GM21529 (cell line): ENCODE measurements around the gene CSF1R.

ENCODE experiments used
- ATAC-seq: cut with Tn5 transposase; IDR thresholded peaks from one replicate; pipeline ENCODE4 v1.9.1; 2021; ENCODE audit not compliant: unreplicated experiment

CSF1R gene

DNA sequence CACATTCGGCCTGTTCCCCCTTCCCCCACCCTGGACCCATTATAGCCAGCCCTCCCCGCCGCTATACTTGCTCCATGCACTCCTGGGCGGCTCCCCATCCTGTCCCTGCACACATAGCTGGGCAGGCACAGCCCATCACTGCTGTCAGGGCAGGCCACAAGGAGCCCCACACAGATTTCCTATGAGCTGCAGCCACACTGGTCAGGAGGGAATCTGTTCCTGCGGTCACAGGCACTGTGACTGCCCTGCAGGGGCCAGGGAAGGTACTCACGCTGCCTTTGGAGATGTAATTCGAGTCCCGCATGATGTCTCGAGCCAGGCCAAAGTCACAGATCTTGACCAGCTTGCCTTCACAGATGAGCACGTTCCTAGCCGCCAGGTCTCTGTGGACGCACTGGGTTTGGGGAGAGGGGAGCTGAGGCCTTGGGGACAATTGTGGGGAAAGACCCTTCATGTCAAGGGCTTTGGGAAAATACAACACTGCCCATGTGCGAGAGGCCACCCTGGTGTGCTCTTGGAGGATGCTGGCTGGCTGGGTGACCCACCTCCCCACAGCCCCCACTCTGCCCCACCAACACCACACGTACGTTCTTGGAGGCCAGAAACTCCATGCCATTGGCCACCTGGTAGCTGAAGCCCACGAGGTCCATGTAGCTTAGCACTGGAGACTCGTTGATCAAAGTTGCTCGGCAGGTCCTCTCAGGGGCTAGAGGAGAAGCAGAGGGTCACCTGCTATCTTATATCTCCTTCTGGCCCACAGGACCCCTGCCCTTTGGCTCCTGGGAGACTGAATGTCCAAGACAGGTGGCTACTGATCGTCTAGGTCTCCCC lies 34.5 kb upstream of the CSF1R start:
- ATAC-seq: no peak

DNA sequence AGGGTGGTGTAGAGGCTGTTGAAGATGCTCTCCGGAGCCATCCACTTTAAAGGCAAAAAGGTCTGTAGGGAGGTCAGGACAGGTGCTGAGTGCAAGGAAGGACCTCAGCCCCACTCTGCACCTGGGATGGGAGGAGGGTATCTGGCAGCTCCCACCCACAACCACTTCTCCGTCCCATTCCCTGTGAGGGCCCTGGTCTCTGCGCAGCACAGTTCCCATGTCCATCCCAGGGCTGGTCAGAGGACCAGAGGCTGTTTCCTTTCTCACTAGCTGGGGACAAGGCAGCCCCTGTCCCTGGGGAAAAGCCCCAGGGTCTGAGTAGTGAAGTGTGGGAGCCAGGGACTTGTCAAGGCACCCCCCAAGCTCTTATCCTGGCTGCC lies 33.7 kb upstream of the CSF1R start:
- ATAC-seq: no peak

DNA sequence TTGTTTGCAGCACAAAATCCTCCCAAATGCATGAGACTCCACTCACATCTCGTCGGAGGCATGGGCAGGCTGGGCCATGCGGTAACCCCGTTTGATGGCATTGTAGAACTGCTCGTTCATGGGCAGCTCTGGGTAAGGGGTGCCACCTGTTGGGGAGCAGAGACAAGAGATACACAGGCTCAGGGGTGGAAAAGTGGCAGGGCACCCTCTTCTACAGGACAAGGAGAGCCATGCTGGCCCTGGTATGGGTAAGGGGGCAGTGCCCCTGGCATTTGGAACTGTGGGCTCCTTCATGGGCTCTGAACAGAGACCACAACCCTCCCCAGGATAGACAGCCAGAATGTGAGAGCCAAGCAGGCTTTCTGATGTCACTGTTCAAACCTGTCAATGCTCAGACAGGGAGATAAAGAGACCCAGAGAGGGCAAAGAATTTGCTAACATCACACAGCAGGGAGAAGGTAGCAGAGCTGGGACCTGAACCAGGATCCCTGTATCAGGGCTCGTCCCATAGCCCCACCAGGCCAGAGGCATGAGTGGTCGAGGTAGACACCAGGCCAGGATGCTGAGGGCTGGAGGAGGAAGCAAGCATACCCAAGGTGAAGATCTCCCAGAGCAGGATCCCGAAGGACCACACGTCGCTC lies 33.2 kb upstream of the CSF1R start:
- no peak for ATAC-seq

DNA sequence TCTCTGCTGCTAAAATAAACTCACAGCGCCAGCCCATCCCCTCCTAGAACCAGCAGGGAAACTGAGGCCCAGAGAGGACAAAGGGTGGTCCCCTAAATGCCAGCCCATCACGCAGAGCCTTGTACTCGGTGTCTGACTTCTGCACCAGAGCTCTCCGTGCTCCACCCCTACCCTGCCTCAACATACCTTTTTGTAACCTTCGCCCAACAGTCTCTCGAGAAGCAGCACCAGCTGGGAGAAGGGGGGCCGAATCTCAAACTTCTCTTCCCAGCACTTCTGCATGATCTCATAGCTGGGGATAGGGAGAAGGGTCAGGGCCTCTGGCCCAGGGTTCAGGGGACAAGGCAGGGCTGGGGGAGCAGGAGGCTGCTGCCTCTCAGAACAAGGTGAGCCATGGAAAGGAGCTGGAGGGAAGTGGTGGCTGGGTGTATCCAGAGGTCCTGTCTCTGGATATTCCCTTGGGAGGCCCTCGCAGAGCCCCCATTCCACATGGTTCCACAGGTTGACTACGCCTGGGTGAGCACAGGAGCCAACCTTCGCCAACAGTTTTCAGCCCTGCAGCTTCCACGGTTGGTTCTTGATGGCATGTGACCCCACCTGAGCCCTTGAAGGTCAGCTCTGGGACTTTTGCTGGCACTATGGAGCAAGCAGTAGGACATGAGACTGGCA lies 32.3 kb upstream of the CSF1R start:
- ATAC-seq: no peak

DNA sequence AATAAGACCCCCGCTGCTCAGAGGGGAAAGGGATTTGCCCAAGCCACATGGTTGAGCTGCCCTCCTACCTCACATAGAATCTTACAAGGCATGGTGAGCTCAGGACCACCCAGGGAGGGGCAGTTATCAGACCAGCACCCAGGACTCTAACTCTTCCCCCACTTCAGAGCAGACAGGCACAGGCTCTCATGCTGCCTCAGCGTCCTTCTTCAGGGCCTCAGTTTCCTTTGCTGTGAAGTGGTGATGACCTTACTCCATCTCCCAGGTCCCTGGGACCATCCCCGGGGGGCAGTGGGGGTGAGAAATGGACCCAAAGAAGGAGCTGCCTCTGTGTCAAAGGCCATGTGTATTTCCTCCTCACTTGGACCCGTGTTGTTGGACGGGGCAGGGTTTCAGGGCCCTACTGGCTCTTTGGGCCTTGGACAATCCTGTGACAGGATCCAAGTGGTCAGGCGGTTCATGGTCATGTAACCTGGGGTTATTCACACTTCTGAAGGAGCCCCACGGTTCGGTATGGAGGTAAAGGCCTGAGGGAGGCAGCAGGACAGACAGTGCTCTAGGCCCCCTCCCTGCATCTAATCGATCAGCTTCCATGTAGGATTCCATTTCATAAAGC lies 31.7 kb upstream of the CSF1R start:
- no peak for ATAC-seq

DNA sequence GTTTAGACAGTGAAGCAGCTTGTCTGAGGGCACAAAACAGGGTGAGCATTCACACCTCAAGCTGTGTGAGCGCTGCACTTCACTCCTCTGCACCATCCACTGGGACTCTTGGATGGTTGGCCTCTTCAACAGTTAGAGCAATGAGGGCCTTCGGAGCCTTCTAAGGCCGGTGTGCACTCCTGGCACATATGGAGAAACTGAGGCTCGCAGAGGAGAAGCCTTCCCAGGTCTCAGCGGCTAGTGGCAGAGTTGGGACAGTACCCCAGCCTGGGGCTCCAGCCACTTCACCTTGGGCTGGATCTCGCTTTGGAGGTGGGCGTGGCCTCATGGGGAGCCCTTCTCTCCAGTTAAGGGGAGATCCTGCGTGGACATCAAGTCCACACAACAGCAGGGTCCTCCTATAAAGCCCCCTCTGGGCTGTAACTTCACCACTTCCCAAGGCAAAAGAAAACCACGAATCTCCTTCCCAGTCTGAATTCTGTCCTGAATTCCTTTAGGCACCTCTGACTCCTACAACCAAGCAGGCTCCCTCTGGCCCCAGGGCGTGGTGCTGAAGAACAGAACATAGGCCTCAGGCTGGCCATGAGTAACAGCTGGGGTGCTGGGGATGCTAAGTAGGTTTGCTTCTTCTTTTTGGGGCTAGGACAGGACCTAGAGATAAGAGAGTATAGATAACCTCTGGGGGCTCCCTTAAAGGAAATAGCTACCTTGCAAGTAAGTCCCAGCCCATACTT lies 30.5 kb upstream of the CSF1R start:
- no peak for ATAC-seq

DNA sequence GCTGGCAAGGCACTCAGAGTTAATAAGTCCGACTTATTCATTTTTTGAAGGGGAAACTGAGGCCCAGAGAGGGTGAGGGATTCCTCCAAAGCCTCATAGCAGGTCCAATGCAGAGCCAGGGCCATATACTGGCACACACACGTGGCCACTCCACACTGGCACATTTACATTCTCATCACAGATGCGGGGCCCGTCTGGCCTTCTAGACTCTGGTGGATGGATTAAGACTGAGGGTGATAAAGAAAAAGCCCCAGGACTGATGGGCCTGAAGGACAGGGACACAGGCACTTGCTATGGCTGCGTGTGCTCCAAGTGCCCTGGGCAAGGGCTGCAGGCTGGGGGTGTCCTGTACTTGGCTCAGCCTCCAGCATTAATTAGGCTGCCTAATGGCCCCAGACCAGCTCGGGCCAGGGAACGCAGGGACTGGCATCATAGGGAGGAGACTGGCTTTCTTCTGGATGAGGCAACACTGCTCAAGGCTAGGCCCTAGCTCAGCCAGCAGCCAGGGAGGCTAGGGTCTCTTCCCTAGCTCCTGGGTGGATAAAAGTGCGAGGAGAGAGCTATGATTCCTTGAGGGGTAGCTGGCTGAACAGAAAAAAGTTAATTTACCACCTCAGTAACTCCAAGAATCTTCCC lies 28.5 kb upstream of the CSF1R start:
- no peak for ATAC-seq

DNA sequence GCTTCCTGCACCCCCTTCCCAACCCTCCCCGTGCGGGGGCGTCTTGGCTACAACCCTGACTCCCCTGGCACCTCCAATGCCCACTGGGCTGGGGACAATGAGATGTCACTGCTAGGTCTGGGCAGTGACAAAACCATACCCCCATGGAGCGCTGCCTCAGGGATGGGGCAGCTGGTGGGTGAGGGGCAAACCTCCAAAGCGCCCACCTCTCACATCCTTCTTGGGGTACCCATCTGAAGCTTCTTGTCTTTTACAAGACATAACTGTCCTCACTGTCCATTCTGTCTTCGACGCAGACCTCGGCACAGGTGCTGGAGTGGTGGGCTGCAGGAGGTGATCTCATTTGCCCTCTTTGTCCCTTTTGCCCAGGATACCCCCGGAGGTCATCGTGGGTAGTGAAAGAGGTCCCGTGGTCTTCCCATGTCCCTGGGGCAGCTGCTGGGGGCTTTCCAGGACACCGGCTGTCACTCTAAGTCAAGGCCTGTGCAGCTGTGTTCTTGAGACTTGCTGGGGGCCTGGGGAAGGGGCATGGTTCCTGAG lies 27.8 kb upstream of the CSF1R start:
- no peak for ATAC-seq

DNA sequence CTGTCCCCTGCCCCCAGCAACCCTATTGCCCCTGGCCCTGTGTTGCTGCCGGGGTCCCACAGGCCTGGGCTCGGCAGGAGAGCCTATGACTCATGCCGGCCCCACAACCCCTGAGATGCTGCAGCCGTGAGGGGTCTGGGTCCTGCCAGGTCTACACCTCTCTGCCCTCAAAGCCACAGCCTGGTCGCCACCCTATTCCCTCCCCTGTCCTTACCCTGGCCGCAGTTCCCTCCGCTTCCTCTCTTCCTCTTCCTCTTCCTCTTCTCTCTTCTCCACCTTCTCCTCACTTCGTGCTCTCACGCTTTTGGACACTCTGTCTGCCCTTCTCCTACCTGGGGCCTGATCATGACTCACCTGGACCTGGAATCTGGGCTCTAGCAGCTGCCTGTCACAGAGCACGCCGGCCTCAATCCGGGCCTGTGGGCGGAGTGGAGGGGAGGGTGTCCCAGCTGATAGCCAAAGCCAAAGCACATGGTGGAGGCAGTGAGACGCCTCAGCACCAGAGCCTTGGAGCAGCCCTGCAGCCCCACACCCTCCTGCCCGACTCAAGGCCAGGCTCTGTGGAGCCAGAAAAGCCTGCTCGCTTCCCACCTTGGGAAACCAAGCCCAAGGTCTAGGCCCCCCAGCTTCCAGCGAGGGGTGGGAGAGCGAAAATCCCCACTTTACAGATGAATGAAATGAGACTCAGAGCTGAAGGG lies 26.8 kb upstream of the CSF1R start:
- no peak for ATAC-seq

DNA sequence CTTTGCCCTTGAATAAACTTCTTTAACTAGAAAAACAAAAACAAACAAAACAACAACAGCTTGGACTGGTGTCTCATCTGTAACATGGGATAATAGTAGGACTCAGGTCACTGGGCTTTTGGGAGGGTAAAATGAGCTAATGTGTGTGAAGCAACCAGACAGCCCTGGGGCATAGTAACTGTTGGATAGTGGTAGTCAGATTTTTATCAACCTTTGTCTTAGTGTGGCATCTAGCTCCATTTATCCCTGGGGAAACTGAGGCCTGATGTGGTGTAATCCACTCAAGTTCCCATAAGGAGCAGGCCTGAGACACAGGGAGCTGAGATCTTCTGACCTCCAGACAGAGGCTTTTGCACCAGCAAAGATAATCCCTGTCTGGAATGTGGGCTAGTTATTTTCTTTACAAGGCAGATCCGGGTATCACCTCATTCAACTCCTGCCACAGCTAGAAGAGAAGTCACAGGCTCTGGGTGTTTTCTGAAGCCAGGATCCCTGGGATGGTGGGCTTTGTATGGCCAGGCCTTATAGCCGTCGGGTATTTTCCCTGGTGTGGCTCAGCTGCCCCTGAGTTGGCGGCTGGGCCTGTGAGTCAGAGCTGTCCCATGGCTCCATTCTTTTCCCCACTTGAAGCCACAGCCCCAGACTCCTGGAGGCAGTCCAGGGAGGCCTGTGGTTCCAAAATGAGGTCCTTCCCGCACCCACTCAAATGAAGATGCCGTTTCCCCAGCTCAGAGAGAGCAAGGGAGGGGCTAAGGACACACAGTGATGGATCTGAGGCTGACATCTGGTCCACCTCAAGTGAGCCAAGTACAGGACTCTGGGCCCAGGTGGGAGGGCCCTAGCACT lies 26.1 kb upstream of the CSF1R start:
- ATAC-seq: no peak

DNA sequence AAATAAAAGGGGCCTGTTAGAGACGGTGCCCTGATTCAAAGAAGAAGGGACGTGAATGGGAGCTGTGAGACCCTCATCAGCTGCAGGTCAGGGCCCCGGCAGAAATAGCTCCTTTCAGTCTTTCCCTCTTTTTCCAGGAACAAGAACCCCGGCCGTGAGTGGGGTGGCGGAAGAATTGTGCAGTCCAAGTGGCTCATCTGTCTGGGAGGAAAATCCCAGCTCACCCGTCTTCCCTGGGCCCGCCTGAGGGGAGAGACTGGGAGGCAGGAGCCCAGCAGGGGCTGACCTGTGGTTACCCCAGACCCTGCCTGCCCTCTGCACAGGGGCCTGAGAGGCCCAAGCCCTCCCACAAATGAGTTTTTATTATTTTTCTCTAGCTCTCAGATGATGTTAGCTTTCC lies 24.8 kb upstream of the CSF1R start:
- no peak for ATAC-seq

DNA sequence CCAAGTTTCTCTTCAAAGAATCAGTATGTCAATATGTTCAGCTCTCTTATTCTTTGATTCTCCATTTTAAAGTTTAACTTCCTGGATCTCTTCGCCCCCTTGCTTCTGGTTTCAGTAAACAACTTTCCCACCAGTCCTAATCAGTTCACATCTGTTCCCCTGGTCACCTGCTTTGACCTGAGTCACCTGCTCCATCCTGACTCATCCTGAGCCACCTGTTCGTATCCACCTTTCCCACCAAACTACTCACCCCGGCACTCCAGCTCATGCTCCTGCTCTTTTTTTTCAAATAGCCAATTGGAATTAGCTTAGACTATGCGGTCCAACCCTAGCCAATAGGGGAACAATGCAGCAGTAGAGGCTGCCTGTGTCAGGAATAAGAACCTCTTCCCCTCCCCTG lies 23.6 kb upstream of the CSF1R start:
- ATAC-seq: no peak

DNA sequence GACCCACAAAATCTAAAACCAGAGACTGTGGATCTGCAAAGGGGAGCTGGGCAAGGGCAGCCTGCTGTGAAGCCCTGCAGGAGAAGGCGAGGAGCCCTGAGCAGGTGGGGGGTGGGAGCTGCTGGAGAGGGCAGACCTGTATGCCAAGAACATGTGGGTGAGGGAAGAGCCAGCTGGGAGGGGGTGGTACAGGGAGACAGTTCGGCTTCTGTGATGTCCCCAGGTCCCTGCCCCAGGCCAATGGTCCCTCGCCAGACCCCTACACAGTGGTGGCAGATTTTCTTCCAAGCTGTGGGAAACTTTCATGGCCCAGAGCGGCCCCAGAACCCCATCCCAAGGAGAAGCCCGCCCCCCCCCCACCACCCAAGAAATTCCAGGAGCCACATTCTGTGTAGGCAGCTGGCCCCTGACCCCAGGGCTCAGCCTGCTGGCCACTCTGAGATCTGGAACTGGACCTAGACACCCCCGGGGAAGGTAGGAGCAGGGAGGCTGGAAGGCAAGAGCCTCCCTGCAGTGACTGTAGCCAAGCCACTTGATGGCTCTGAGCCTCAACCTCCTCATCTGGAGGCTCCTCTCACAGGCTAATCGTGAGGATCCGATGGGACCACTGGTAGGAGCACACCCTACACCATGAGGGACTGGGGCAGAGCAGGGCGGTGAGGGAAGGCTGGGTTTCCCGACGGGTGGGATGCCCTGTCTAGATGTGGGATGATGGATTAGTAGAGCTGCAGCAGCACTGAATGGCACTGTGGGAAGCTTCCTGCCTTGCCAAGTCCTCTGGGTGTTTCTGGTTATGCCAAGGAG lies 22.6 kb upstream of the CSF1R start:
- no peak for ATAC-seq

DNA sequence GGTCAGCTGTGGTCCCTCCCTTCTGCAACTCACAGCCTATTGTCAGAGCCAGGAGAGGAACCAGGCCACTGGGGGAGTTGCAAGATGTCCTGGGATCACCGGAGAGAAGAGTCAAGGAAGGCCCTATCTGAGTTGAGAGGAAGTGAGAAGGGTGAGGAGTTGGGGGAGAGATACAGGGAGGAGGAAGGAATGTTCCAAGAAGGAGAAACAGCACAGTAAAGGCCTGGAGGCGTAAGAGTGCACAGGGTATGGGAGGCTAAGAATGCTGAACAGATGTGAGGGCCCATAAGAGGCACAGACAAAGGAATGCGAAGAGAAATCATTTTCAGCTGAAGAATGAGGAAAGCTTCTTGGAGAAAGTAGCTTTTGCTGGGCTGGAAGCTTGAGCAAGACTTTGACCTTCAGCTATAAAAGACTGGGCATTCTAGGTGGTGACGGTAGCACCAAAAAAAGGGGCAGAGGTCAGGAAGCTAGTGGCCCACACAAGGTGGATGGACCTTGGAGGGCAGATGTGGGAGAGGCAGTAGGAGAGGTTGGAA lies 21.6 kb upstream of the CSF1R start:
- no peak for ATAC-seq

DNA sequence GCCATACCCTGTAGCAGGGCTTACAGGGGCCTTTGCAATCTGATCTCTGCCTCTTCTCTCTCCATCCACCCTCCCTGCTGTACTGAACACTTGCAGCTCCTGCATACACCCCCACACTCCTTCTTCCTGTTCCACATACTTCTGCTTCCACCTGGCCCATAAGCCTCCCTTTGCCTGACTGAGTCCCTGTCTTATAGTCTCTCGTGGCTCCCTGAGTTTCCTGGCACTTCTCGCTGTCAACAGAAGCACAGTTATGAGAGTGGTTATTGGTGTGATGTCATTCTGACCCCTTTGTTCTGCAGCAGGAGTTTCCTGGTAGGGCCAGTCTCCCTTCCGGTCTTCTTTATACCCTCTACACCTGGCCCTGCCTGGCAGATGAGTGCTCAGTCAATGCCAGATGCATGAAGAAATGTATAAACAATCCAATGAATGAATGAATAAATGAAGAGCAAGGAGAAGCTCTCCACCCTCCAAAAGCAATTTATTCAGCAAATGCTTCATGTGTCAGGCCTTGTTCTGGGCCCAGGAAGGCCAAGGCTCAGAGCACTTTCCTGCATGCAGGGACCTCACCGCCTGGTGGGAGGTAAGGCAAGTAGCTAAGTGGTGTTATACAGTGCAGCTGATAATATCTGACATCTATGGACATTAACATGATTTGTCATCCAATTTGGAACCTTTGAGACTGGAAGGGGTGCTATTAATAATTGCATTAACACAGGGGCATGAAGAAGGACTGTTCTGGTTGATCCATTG lies 20.5 kb upstream of the CSF1R start:
- no peak for ATAC-seq

DNA sequence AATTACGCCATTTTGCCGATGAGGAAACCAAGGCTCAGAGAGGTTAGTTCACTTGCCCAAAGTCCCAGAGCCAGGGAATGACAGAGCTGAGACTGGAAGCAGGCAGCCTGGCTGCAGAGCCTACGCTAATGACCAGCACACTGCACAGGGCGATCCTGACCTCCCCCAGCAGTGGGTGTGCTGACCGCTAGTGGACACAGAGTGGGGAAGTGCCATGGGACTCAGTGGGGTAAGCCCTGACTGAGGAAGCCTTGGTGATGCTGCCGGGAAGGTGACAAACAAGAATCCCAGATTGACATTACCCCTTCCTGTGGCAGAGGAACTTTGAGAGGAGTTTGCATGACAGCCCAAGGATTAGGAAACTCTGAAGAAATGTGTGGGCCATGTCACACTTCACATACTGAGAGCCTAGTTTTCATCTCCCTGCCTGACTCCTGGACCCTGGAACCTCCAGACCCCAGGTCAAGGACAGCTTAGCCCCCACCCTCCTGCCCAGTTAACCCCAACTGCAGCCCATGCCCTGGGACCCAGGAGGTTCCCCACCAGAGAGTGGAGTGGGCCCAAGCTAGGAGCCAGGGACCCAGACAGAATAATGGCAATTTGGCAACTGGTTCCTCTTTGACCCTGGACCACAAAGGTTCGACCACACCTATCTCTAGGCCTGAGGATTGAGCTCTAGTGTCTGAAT lies 19.7 kb upstream of the CSF1R start:
- ATAC-seq: no peak

DNA sequence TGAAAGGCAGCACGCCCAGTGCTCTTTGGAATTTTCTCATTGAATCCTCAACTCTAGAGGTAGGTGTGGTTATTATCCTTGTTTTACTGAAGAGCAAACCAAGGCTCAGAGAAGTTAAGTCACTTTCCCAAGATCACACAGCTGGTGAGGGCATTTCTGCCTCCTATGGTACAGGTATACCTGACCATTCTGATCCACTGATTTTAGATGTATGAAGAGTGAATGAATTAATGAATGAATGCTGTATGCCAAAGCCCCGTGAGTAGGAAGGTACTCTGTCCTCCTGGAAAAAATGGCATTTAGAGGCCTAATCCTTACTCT lies 18.2 kb upstream of the CSF1R start:
- ATAC-seq: no peak
